ENCODE results near the gene SPEM2. TPM values are rescaled to one million over a fixed set of nuclear protein-coding genes. Genes with fewer than 3 reads are reported as not detected.

SPEM2 gene
- total and polyA plus RNA-seq, 4 donors = not detected

GRCh38 chr17:7388856-7389255 is 36.6 kb upstream of the SPEM2 start:
- Histone ChIP-seq H3K27ac (ENCODE audit: low read depth in 1 of 2, low read length in 2 of 2) (no peak overlapping the region), H3K9ac (ENCODE audit: low read depth in 1 of 2, low read length in 2 of 2) (no peak overlapping the region), H3K9me3 (ENCODE audit: control insufficient read depth in 4 of 4, low read length in 3 of 4) (no peaks in the 10 kb centered on the region), H3K36me3 (ENCODE audit: control insufficient read depth in 4 of 4, insufficient read depth in 3 of 4, low read depth in 1 of 4, low read length in 3 of 4) (peaks cover 0 to 8% (median 7%) of the 10 kb centered on the region in 4 donors), H3K4me1 (ENCODE audit: control insufficient read depth in 4 of 4, insufficient read depth in 4 of 4, low read length in 3 of 4) (peaks cover 0 to 6% (median 3%) of the 10 kb centered on the region in 4 donors), H3K4me3 (ENCODE audit: low read depth in 1 of 3, low read length in 3 of 3) (no peak overlapping the region), H3K27me3 (ENCODE audit: control insufficient read depth in 4 of 4, insufficient read depth in 4 of 4, low read length in 3 of 4) (no peaks in the 10 kb centered on the region)
- TF ChIP-seq EGR1 (IDR thresholded peaks at IDR 0.05; ENCODE audit: low read depth in 2 of 2) = no peak
- TF ChIP-seq MAX (IDR thresholded peaks at IDR 0.05) = no peak
- TF ChIP-seq RAD21 (IDR thresholded peaks at IDR 0.05) = no peak
- no peak for TF ChIP-seq NR2F2 (IDR thresholded peaks at IDR 0.05)
- WGBS = 97% methylated on average over 10 of the region's 10 CpGs
- DNase-seq (ENCODE audit: low spot score) = no peak

GRCh38 chr17:7389924-7390910 is 35.2 kb upstream of the SPEM2 start:
- WGBS = 91% methylated on average over 19 of the region's 19 CpGs
- no peak for TF ChIP-seq GABPA (IDR thresholded peaks at IDR 0.05 in 1 of 2, conservative IDR thresholded peaks at IDR 0.05 in 1 of 2)
- TF ChIP-seq HNF4G (IDR thresholded peaks at IDR 0.05) = no peak
- TF ChIP-seq RAD21 (IDR thresholded peaks at IDR 0.05) = no peak
- no peak for TF ChIP-seq NR2F2 (IDR thresholded peaks at IDR 0.05)
- TF ChIP-seq YY1 (IDR thresholded peaks at IDR 0.05) = no peak
- no peak for TF ChIP-seq FOXA2 (IDR thresholded peaks at IDR 0.05)
- no peak for TF ChIP-seq FOXA1 (IDR thresholded peaks at IDR 0.05)
- no peak for TF ChIP-seq ATF3 (IDR thresholded peaks at IDR 0.05)
- TF ChIP-seq TAF1 (conservative IDR thresholded peaks at IDR 0.05) = no peak
- no peak for TF ChIP-seq SP1 (IDR thresholded peaks at IDR 0.05)
- no peak for TF ChIP-seq MAX (IDR thresholded peaks at IDR 0.05)
- no peak for TF ChIP-seq JUND (IDR thresholded peaks at IDR 0.05)
- no peak for TF ChIP-seq EGR1 (IDR thresholded peaks at IDR 0.05; ENCODE audit: low read depth in 2 of 2)
- TF ChIP-seq RXRA (IDR thresholded peaks at IDR 0.05) = no peak
- H3K27me3 ChIP-seq (ENCODE audit: control insufficient read depth in 4 of 4, insufficient read depth in 4 of 4, low read length in 3 of 4) = no peaks in the 10 kb centered on the region
- no peak overlapping the region for H3K27ac ChIP-seq (ENCODE audit: low read depth in 1 of 2, low read length in 2 of 2)
- no peak overlapping the region for H3K9ac ChIP-seq (ENCODE audit: low read depth in 1 of 2, low read length in 2 of 2)
- peaks cover 0 to 14% (median 8%) of the 10 kb centered on the region in 4 donors for H3K4me1 ChIP-seq (ENCODE audit: control insufficient read depth in 4 of 4, insufficient read depth in 4 of 4, low read length in 3 of 4)
- no peak for DNase-seq (ENCODE audit: low spot score)
- no peak overlapping the region for H3K4me3 ChIP-seq (ENCODE audit: low read depth in 1 of 3, low read length in 3 of 3)
- no peaks in the 10 kb centered on the region for H3K9me3 ChIP-seq (ENCODE audit: control insufficient read depth in 4 of 4, low read length in 3 of 4)
- peaks cover 0 to 8% (median 6%) of the 10 kb centered on the region in 4 donors for H3K36me3 ChIP-seq (ENCODE audit: control insufficient read depth in 4 of 4, insufficient read depth in 3 of 4, low read depth in 1 of 4, low read length in 3 of 4)

- WGBS = 65% methylated on average over 2 of the region's 2 CpGs
- no peak overlapping the region for H3K9ac ChIP-seq (ENCODE audit: low read depth in 1 of 2, low read length in 2 of 2)
- no peaks in the 10 kb centered on the region for H3K9me3 ChIP-seq (ENCODE audit: control insufficient read depth in 4 of 4, low read length in 3 of 4)
- no peak for DNase-seq (ENCODE audit: low spot score)
- no peak overlapping the region for H3K27ac ChIP-seq (ENCODE audit: low read depth in 1 of 2, low read length in 2 of 2)
- H3K27me3 ChIP-seq (ENCODE audit: control insufficient read depth in 4 of 4, insufficient read depth in 4 of 4, low read length in 3 of 4) = no peaks in the 10 kb centered on the region
- TF ChIP-seq FOXA1 (IDR thresholded peaks at IDR 0.05) (no peak), RXRA (IDR thresholded peaks at IDR 0.05) (no peak), JUND (IDR thresholded peaks at IDR 0.05) (no peak), REST (IDR thresholded peaks at IDR 0.05) (no peak), TAF1 (conservative IDR thresholded peaks at IDR 0.05) (no peak), FOXA2 (IDR thresholded peaks at IDR 0.05) (no peak), YY1 (IDR thresholded peaks at IDR 0.05) (no peak), EGR1 (IDR thresholded peaks at IDR 0.05; ENCODE audit: low read depth in 2 of 2) (no peak), NR2F2 (IDR thresholded peaks at IDR 0.05) (no peak), RAD21 (IDR thresholded peaks at IDR 0.05) (no peak), HNF4A (conservative IDR thresholded peaks at IDR 0.05) (no peak), MAX (IDR thresholded peaks at IDR 0.05) (no peak), HNF4G (IDR thresholded peaks at IDR 0.05) (no peak), CTCF (IDR thresholded peaks at IDR 0.05; ENCODE audit: low read depth, low read length, missing input control) (no peak)
- H3K4me3 ChIP-seq (ENCODE audit: low read depth in 1 of 3, low read length in 3 of 3) = no peak overlapping the region
- peaks cover 0 to 15% (median 8%) of the 10 kb centered on the region in 4 donors for H3K4me1 ChIP-seq (ENCODE audit: control insufficient read depth in 4 of 4, insufficient read depth in 4 of 4, low read length in 3 of 4)
- peaks cover 0 to 8% (median 6%) of the 10 kb centered on the region in 4 donors for H3K36me3 ChIP-seq (ENCODE audit: control insufficient read depth in 4 of 4, insufficient read depth in 3 of 4, low read depth in 1 of 4, low read length in 3 of 4)
These were observed 34.1 kb upstream of the SPEM2 start for GRCh38 chr17:7391307-7391706.
